A172 (cell line): Measurements from ENCODE around the gene ARID1B. TPM values are rescaled to one million over a fixed set of nuclear protein-coding genes. Genes with fewer than 3 reads are reported as not detected.
"Not testable (repeated sequence)": the region's sequence is repeated elsewhere in the genome, so short reads cannot be mapped to it uniquely, and the experiment has no call there.

Source experiments
- DNase-seq: peaks from one replicate; pipeline ENCODE4 v3.0.0-alpha.2; 2015; ENCODE audit warnings: low spot score
- total RNA-seq: library from RNA; depleted of rRNA; stranded (reverse); fragments of >200 nt; shearing (Covaris generic); gene quantifications from 2 replicates; pipeline ENCODE4 v1.2.3, GENCODE V29; 2014

The ARID1B gene
- total RNA-seq, 1 experiment from 2014 or later: 14.4 TPM

DNA sequence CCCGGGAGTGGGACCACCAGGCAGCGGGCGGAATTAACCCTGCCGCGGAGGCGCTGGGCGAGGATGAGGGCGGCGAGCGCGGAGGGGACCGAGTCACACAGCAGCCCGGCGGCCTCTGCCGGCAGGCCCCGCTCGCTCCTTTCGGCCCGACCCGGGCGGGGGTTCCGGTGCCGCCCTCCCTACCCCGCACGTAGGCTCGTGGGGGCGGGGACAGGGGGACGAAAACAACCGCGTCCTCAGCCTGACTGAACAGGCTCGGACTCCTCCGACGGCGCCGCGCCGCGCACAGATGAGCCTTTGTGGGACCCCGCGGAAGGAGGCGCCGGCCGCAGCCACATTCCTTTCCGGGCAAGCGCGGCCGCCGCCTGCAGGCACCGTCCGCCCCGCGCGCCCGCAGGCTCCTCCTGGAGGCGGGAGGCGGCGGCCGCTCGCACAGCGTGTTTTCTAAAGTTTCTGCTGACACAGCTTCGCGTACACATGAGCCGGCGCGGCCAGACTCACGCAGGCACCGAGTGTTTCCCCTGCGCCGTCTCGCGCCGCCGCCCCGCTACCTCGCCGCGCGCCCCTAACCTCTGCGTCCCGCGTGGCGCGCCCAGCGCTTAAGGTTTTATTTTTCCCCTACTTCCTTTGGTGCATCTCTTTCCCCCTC is 244.3 kb downstream of the ARID1B start:
- peak; percentile 50 for DNase-seq

DNA sequence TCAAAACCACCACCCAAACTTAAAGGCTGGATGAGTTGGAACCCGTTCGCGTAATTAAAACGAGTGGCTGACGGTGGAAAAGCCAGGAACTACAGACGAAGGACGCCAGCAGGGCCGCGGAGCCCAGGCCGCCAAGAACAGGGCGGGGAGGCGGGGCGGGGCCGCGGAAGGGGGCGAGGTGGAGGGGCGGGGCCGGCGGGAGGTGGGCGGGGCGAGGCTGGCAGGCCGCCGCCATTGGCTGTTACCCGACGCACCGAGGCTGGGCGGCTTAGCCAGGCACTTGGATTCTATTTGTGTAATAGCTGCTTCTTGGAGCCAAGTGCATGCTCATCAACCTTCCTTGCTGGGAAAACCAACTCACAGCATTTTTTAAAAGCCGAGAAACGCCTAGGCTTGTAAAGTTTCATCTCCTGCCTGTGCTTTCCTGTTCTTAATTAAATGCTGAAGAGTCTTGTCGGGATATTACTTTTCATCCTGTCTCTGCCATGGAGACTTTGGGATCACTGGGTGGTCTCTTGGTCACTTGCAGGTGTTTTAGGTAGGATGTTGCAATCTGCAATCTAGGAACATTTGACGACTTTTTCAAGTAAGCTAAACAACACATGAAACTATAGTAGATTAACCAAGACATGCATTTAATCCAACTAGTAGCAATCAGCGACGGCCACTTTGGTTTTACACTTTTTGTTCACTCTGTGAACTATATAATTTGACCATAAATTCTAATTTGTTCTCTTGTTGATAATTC is 245.0 kb downstream of the ARID1B start:
- DNase-seq: peak; percentile 76

- no peak for DNase-seq
Observed at GRCh38 chr6:157023958-157024357, 246.8 kb downstream of the ARID1B start.

DNA sequence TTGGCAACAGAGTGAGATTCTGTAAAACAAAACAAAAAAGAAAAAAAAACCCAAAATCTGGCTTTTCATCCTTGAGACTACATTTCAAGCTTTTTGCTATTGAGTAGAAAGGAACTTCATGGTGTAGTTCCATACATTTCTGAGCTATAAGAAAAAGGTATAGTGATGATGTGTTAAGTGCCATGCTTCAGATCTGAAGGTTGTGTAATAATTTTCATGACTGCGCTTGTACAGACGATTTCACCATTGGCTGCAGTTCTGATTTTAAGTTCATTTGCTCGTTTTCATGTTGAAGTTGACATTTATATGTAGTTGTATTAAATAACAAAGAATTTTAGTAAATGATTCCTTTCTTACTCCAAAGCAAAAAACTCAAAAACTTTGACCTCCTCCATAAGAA is 247.6 kb downstream of the ARID1B start:
- no peak for DNase-seq

DNA sequence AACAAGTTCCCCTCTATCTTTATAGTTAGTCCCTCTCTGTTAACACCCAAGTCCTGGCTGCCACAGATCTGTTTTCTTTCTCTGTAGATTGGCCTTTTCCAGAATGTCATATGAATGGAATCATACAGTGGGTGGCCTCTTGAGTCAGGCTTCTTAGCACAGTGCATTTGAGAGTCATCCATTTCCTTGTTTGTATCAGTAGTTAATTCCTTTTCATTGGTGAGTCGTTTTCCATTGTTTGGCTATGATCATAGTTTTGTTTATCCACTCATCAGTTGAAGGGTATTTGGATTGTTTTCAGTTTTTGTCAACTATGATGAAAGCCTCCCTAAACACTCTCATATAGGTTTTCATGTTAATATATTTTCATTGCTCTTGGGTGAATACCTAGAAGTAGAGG is 248.3 kb downstream of the ARID1B start:
- no peak for DNase-seq

GRCh38 chr6:157029980-157030690 is 253.0 kb downstream of the ARID1B start:
- DNase-seq: no peak

DNA sequence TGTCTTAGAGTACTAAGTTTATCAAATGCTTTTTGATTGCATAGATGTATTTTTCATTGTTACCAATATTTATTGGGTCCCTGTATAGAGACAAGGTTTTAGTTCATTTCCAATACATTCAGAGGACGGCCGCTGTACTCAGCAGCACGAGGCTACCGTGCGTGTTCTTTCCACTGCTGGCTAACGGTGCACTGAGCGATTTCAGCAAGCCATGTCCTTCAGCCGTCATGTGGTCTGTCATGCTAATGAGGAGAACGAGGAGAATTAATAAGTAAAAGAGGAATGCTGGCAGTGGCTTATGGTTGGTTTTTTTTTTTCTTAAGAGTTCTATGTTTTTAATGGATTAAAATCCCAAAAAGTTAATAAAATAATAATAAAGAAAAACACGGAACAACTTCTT is 253.6 kb downstream of the ARID1B start:
- DNase-seq: no peak

DNA sequence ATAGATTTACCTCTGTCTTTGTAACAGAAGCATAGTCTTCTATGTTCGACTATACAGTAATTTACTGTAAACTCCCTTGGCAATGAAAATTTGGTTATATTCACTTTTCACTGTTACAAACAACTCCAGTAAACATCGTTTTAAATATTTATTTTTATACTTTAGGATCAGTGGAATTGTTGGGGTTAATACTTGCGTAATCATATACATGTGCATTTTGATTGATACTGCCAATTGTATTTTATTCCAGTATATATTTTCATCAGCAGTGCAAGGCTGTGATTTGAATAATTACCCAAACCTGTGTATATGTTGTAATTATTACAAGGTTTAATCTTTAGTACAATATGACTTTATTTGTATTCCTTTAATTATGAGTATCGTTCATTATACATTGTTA is 255.7 kb downstream of the ARID1B start:
- DNase-seq: no peak

- peak; percentile 12 for DNase-seq
Observed at GRCh38 chr6:157033428-157034140, 256.4 kb downstream of the ARID1B start.

DNA sequence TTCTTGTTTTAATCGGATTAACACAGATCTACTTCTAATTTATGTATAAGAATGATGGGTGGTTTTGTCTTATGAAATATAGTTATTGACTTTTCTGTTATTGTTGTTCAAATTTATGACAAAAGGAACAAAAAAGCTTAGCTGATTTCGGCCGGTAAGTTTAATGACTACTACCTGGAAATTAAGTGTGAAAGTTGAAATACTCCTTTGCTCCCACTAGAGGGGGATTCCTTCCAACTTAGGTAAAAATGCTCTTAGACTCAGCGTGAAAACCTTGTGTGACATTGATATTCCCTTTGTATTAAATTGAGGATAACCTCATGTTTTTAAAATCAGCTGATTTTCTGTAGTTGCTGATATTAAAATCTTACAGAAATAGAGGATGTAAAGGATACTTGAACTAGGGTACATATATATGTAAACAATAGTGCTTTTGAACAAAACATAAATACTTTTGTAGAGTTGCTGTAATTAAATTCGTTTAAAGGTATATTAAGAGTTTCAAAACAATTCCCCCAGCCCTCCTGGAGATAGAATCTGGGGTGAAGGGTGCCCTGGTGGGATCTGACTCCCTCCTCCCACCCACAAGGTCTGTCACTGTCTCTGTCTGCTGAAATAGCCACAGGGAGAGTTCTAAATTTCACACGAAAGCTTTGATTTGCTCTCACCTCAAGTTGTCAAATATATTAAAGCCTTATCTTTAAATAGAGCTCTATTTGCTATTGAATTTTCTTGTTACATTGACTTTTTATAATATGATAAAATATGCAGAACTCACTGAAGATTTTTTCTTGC is 257.5 kb downstream of the ARID1B start:
- peak; percentile 38 for DNase-seq

DNA sequence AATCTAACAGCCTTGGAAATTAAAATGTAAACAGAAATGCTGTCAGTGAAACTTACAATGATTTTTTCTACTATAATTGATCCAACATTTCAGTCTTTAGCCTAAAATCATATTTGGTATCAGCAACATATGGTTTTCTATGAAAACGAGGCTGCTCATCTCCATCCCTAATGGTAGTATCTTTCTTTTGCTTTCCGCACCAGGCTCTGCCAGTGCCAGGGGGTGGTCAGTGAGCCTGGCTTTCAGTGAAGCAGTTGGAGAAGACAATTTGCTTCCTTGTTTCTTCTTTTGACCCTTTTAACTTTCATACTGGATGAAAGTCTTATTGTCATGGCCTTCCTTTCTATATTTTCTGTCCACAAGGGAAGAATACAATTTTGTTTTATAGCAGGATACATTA is 258.4 kb downstream of the ARID1B start:
- no peak for DNase-seq

GRCh38 chr6:157036245-157036711 is 259.1 kb downstream of the ARID1B start:
- DNase-seq: no peak

DNA sequence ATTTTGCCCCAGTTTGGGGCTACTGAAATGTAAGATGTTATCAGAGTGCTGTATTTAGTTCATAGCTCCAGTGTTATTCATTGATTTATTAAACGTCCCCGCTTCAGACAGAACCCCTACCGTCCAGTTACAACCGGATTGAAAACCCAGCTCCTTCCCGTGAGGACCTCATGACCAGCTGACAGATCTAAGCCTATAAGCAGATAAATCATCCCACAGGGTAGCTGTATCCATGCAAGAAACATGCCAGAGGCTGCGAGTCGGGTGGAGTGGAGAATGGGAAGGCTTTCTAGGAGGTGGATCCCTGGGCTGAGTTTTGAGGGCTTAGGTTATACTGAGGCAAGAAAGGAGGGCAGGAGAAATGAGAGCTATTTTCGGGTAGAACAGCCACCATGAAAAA is 260.0 kb downstream of the ARID1B start:
- no peak for DNase-seq

GRCh38 chr6:157038610-157039009 is 261.4 kb downstream of the ARID1B start:
- no peak for DNase-seq

DNA sequence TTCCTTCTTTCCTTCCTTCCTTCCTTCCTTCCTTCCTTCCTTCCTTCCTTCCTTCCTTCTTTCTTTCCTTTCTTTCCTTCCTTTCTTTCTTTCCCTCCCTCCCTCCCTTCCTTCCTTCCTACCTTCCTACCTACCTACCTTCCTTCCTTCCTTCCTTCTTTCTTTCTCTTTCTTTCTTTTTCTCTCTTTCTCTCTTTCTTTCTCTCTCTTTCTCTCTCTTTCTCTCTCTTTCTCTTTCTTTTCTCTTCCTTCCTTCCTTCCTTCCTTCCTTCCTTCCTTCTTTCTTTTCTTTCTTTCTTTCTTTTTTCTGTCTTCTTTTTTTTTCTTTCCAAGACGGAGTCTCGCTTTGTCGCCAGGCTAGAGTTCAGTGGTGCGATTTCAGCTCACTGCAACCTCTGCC is 262.5 kb downstream of the ARID1B start:
- DNase-seq: not testable (repeated sequence)

GRCh38 chr6:157040191-157040590 is 263.0 kb downstream of the ARID1B start:
- no peak for DNase-seq

- DNase-seq: peak; percentile 74
Observed at GRCh38 chr6:157045831-157046454, 268.8 kb downstream of the ARID1B start.

- no peak for DNase-seq
Observed at GRCh38 chr6:157046776-157047175, 269.6 kb downstream of the ARID1B start.

DNA sequence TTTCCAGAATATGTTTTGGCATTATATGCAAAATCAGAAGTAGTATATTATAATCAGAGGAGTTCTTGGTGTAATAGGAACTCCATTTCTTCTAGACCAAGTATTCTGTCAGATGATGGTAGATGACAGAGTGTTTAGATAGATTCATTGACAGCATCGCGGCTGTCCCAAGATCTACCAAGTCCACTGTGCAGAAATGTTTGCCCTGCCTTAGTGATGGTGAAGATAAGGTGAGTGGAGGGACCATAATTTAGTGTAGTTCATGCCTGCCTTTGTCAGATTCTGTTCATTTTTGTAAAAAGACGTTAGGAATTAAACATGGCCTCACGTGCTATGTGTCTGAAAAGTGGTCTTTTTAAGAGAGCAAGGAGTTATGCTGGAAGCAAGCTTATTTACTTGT is 270.1 kb downstream of the ARID1B start:
- DNase-seq: no peak

GRCh38 chr6:157047951-157048350 is 270.8 kb downstream of the ARID1B start:
- DNase-seq: no peak

DNA sequence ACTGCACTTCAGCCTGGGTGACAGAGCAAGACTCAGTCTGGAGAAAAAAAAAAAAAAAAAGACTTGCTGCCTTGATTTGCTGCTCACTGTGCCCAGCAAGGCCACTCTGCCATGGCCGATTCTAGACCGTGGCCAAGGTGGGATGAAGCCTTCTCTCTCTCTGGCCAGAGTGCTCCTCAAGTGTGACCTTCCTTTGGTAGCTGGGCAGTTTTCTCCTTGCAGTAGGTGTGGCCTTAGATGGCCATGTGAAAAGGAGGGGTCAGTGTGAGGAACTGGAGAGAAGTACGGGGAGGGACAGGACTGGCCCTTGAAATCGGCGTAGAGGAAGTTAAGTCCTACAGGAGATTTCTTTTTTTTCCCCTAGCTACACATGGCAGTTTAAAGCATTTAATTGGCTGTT is 272.0 kb downstream of the ARID1B start:
- no peak for DNase-seq
